ENCODE data around the gene APOA4.

The APOA4 gene

GRCh38 chr11:116866804-116867455 is 43.8 kb upstream of the APOA4 start:
- DNase-seq (no peak), ATAC-seq (ENCODE audit: insufficient read depth, low read depth) (no peak)
- H3K27me3 ChIP-seq (ENCODE audit: insufficient read depth, low read length, poor library complexity): no peaks in the 10 kb centered on the region
- peaks cover 67% of the 10 kb centered on the region for H3K36me3 ChIP-seq (ENCODE audit: insufficient read depth, low read length)
- TF ChIP-seq CTCF (IDR thresholded peaks at IDR 0.05; ENCODE audit: borderline replicate concordance, extremely low read depth, low read length, poor library complexity, severe bottlenecking) (no peak), EZH2 (IDR thresholded peaks at IDR 0.05; ENCODE audit: borderline replicate concordance, low read depth, low read length, severe bottlenecking) (no peak)
- H4K20me1 ChIP-seq (ENCODE audit: insufficient read depth, low read length): no peaks in the 10 kb centered on the region
- no peak overlapping the region for H3K4me2 ChIP-seq (ENCODE audit: insufficient read depth, low read length)
- no peaks in the 10 kb centered on the region for H3K79me2 ChIP-seq (ENCODE audit: insufficient read depth, low read length)
- no peak overlapping the region for H2AFZ ChIP-seq (ENCODE audit: low read depth, low read length)
- no peak overlapping the region for H3K4me3 ChIP-seq (ENCODE audit: low read depth in 1 of 2, low read length in 2 of 2)
- no peak overlapping the region for H3K9ac ChIP-seq (ENCODE audit: low read depth, low read length)
- H3K27ac ChIP-seq (ENCODE audit: low read length): no peak overlapping the region
- no peaks in the 10 kb centered on the region for H3K4me1 ChIP-seq (ENCODE audit: insufficient read depth, low read length)
- H3K9me3 ChIP-seq (ENCODE audit: insufficient read depth, low read length, severe bottlenecking): no peaks in the 10 kb centered on the region

- H3K36me3 ChIP-seq (ENCODE audit: insufficient read depth, low read length): peaks cover 68% of the 10 kb centered on the region
- H3K9ac ChIP-seq (ENCODE audit: low read depth, low read length): no peak overlapping the region
- no peak for DNase-seq
- H2AFZ ChIP-seq (ENCODE audit: low read depth, low read length): no peak overlapping the region
- TF ChIP-seq EZH2 (IDR thresholded peaks at IDR 0.05; ENCODE audit: borderline replicate concordance, low read depth, low read length, severe bottlenecking) (no peak), CTCF (IDR thresholded peaks at IDR 0.05; ENCODE audit: borderline replicate concordance, extremely low read depth, low read length, poor library complexity, severe bottlenecking) (no peak)
- H3K4me3 ChIP-seq (ENCODE audit: low read depth in 1 of 2, low read length in 2 of 2): no peak overlapping the region
- H3K9me3 ChIP-seq (ENCODE audit: insufficient read depth, low read length, severe bottlenecking): no peaks in the 10 kb centered on the region
- no peaks in the 10 kb centered on the region for H3K27me3 ChIP-seq (ENCODE audit: insufficient read depth, low read length, poor library complexity)
- no peak overlapping the region for H3K4me2 ChIP-seq (ENCODE audit: insufficient read depth, low read length)
- no peak for ATAC-seq (ENCODE audit: insufficient read depth, low read depth)
- H3K79me2 ChIP-seq (ENCODE audit: insufficient read depth, low read length): no peaks in the 10 kb centered on the region
- H3K27ac ChIP-seq (ENCODE audit: low read length): no peak overlapping the region
- H4K20me1 ChIP-seq (ENCODE audit: insufficient read depth, low read length): no peaks in the 10 kb centered on the region
- H3K4me1 ChIP-seq (ENCODE audit: insufficient read depth, low read length): no peaks in the 10 kb centered on the region
These were observed 42.6 kb upstream of the APOA4 start for GRCh38 chr11:116865696-116866095.

- no peaks in the 10 kb centered on the region for H3K4me1 ChIP-seq (ENCODE audit: insufficient read depth, low read length)
- H3K79me2 ChIP-seq (ENCODE audit: insufficient read depth, low read length): no peaks in the 10 kb centered on the region
- no peaks in the 10 kb centered on the region for H3K27me3 ChIP-seq (ENCODE audit: insufficient read depth, low read length, poor library complexity)
- no peak for TF ChIP-seq EZH2 (IDR thresholded peaks at IDR 0.05; ENCODE audit: borderline replicate concordance, low read depth, low read length, severe bottlenecking)
- no peak for TF ChIP-seq CTCF (IDR thresholded peaks at IDR 0.05; ENCODE audit: borderline replicate concordance, extremely low read depth, low read length, poor library complexity, severe bottlenecking)
- no peaks in the 10 kb centered on the region for H4K20me1 ChIP-seq (ENCODE audit: insufficient read depth, low read length)
- no peak overlapping the region for H2AFZ ChIP-seq (ENCODE audit: low read depth, low read length)
- H3K4me3 ChIP-seq (ENCODE audit: low read depth in 1 of 2, low read length in 2 of 2): no peak overlapping the region
- no peak overlapping the region for H3K9ac ChIP-seq (ENCODE audit: low read depth, low read length)
- H3K27ac ChIP-seq (ENCODE audit: low read length): no peak overlapping the region
- no peak for DNase-seq
- H3K4me2 ChIP-seq (ENCODE audit: insufficient read depth, low read length): no peak overlapping the region
- ATAC-seq (ENCODE audit: insufficient read depth, low read depth): no peak
- no peaks in the 10 kb centered on the region for H3K9me3 ChIP-seq (ENCODE audit: insufficient read depth, low read length, severe bottlenecking)
- H3K36me3 ChIP-seq (ENCODE audit: insufficient read depth, low read length): peaks cover 62% of the 10 kb centered on the region
These were observed 41.4 kb upstream of the APOA4 start for GRCh38 chr11:116864531-116864930.

Measured in DND-41 (cell line).